ENCODE data around the gene FOXB1. TPM values are rescaled to one million over a fixed set of nuclear protein-coding genes. Genes with fewer than 3 reads are reported as not detected.

FOXB1 gene
- total and polyA plus RNA-seq, 9 of the 15 experiments (the other 6 are each of a cell fraction or from before 2014, with no cell fraction given), result not detected

DNA sequence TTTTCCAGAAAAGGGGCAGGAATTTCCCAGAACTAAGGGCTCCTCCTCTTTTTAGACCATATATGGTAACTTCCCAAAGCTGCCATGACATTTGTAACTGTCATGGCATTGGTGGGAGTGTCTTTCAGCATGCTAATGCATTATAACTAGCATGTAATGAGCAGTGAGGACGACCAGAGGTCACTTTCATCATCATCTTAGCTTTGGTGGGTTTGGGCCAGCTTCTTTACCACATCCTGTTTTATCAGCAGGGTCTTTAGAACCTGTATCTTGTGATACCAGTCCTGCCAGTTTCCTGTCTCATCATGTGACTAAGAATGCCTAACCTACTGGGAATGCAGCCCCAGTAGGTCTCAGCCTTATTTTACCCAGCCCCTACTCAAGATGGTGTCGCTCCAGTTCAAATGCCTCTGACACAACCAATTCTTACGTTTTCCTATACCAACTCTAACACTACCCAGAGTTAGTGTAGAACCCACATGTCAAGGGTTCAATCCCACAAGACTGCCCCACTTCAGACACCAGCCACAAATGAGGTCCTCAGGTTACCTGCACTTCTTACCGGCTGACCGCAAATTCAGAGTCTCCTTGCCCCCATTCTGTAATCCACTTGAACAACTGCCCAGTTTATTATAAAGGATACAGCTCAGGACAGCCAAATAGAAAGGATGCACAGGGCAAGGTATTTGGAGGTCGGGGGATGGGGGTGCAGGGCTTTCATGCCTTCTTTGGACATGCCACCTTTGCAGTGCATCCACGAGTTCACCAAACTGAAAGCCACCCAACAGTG, 17.7 kb downstream of the FOXB1 start (continued):
- TF ChIP-seq ZNF274 (IDR thresholded peaks at IDR 0.05; ENCODE audit: borderline replicate concordance, low read depth, low read length) (no peak), ZNF644 (tag; IDR thresholded peaks at IDR 0.05; ENCODE audit: low read depth) (0 out of 2 replicates have a peak, but pooled peaks have one; percentile 30), HNRNPUL1 (IDR thresholded peaks at IDR 0.05; ENCODE audit: low read length) (no peak), ZNF511 (CRISPR knock-in tag; IDR thresholded peaks at IDR 0.05) (no peak), ZNF764 (CRISPR knock-in tag; IDR thresholded peaks at IDR 0.05; ENCODE audit: low read depth) (no peak), ZNF224 (CRISPR knock-in tag; IDR thresholded peaks at IDR 0.05) (no peak), ZNF217 (CRISPR knock-in tag; IDR thresholded peaks at IDR 0.05) (no peak), CREM (IDR thresholded peaks at IDR 0.05; ENCODE audit: low read depth) (no peak), ESRRB (CRISPR knock-in tag; IDR thresholded peaks at IDR 0.05; ENCODE audit: borderline replicate concordance) (no peak), ZNF707 (CRISPR knock-in tag; conservative IDR thresholded peaks at IDR 0.05) (no peak), HEY1 (CRISPR knock-in tag; IDR thresholded peaks at IDR 0.05; ENCODE audit: borderline replicate concordance) (peak; percentile 85; the same call in 1 of the 2 replicates), ZNF79 (CRISPR knock-in tag; IDR thresholded peaks at IDR 0.05; ENCODE audit: low read depth) (peak; percentile 99), CBFA2T2 (conservative IDR thresholded peaks at IDR 0.05) (no peak), HDAC2 (IDR thresholded peaks at IDR 0.05) (no peak), ZNF589 (CRISPR knock-in tag; IDR thresholded peaks at IDR 0.05; ENCODE audit: low read depth) (peak; percentile 100), TBL1XR1 (IDR thresholded peaks at IDR 0.05; ENCODE audit: low read length in 2 of 2) (no peak), BCLAF1 (IDR thresholded peaks at IDR 0.05; ENCODE audit: borderline replicate concordance in 1 of 2, control insufficient read depth in 1 of 2, low read depth in 2 of 2, low read length in 1 of 2) (no peak), NFE2 (IDR thresholded peaks at IDR 0.05; ENCODE audit: low read depth) (no peak), ZNF253 (CRISPR knock-in tag; conservative IDR thresholded peaks at IDR 0.05) (0 out of 2 replicates have a peak, but pooled peaks have one; percentile 59), RUNX1 (IDR thresholded peaks at IDR 0.05; ENCODE audit: low read depth) (no peak), ZNF507 (tag; conservative IDR thresholded peaks at IDR 0.05) (peak; percentile 46), DEAF1 (CRISPR knock-in tag; IDR thresholded peaks at IDR 0.05) (peak; percentile 70), NEUROD1 (IDR thresholded peaks at IDR 0.05; ENCODE audit: borderline replicate concordance, low read depth, low read length, partially characterized antibody) (no peak)
